WI38 (cell line): Measurements from ENCODE around the gene GAL.
"Not testable (repeated sequence)": the region's sequence is repeated elsewhere in the genome, so short reads cannot be mapped to it uniquely, and the experiment has no call there.

Experiments
- H3K4me3 ChIP-seq: 2 replicates; pipeline ENCODE4 v1.5.1; 2011; ENCODE audit warnings: low read depth, mild to moderate bottlenecking, control low read depth, low read length
- TF ChIP-seq, protein P1 (sequence below): IDR thresholded peaks from 2 replicates; pipeline ENCODE4 v1.5.1; 2012; ENCODE audit warnings: low read depth, mild to moderate bottlenecking, control low read depth, low read length

GAL gene, protein sequence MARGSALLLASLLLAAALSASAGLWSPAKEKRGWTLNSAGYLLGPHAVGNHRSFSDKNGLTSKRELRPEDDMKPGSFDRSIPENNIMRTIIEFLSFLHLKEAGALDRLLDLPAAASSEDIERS

DNA sequence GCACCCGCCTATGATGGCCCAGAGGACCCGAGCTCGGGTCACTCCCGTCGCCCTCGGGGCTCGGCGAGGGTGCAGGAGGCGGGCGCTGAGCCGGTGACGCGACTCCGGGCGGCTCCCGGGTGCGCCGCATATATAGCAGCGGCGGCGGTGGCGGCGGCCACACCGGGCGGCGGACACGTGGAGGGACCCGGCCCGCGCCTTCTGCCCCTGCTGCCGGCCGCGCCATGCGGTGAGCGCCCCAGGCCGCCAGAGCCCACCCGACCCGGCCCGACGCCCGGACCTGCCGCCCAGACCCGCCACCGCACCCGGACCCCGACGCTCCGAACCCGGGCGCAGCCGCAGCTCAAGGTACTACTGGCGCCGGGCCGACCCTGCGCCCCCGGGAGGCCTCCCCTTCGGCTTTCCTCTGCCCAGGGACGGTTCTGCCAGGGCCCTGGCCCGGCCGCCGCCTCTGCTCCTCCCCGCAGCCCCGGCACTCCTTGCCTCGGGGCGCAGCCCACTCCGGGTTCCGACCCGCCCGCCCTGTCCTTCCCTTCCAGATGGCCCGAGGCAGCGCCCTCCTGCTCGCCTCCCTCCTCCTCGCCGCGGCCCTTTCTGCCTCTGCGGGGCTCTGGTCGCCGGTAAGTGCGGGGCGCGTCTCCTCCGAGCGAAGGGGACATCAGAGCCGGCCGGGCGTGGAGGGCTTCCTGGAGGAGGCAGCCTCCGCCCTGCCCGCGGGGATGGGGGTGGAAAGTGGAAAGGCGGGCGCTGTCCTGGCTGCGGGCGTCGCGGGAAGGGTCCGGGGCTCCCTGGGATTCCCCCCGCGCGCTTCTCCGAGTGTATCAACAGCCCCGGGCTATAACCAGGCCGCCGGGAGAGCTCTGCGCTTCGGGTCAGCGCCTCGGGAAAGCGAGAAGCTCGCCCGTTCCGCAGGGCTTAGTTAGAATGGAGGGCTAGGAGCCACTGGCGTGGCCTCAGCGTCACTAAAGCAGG lies at the start of gene GAL:
Gene GAL, plus strand, starts transcription at position 160 of the 972 bp plus-strand sequence. Its CDS starts 380 bp downstream, at position 540.
- H3K4me3 ChIP-seq, result no peak within 1 kb of the TSS
- TF ChIP-seq, protein P1, sequence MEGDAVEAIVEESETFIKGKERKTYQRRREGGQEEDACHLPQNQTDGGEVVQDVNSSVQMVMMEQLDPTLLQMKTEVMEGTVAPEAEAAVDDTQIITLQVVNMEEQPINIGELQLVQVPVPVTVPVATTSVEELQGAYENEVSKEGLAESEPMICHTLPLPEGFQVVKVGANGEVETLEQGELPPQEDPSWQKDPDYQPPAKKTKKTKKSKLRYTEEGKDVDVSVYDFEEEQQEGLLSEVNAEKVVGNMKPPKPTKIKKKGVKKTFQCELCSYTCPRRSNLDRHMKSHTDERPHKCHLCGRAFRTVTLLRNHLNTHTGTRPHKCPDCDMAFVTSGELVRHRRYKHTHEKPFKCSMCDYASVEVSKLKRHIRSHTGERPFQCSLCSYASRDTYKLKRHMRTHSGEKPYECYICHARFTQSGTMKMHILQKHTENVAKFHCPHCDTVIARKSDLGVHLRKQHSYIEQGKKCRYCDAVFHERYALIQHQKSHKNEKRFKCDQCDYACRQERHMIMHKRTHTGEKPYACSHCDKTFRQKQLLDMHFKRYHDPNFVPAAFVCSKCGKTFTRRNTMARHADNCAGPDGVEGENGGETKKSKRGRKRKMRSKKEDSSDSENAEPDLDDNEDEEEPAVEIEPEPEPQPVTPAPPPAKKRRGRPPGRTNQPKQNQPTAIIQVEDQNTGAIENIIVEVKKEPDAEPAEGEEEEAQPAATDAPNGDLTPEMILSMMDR, result no peak

DNA sequence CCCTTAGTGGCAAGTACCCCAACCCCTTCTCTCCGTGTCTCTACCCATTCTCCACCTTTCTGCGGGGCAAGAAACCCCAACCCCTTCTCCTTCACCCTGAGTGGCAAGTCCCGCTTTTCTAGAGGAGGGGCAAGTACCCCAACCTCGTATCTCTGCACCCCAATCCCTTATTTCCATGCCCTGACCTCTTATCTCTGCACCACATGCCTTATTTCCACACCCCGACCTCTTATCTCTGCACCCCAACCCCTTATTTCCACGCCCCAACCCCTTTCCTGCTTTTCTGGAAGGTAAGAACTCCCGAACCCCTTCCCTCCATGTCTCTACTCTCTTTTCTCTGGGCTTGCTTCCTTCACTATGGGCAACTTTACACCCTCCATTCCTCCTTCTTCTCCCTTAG lies 49.7 kb upstream of the GAL start:
- not testable (repeated sequence) for H3K4me3 ChIP-seq

DNA sequence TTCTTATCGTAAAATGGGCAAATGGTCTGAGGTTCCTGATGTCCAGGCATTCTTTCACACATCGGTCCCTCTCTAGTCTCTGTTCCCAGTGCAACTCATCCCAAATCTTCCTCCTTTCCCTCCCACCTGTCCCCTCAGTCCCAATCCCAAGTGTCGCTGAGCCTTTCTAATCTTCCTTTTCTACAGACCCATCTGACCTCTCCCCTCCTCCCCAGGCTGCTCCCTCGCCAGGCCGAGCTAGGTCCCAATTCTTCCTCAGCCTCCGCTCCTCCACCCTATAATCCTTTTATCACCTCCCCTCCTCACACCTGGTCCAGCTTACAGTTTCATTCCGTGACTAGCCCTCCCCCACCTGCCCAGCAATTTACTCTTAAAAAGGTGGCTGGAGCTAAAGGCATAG lies 49.2 kb upstream of the GAL start:
- H3K4me3 ChIP-seq, result not testable (repeated sequence)

- H3K4me3 ChIP-seq, result not testable (repeated sequence)
Observed at GRCh38 chr11:68635883-68636282, 48.5 kb upstream of the GAL start.

GRCh38 chr11:68639322-68639721 lies 45.0 kb upstream of the GAL start:
- not testable (repeated sequence) for H3K4me3 ChIP-seq

DNA sequence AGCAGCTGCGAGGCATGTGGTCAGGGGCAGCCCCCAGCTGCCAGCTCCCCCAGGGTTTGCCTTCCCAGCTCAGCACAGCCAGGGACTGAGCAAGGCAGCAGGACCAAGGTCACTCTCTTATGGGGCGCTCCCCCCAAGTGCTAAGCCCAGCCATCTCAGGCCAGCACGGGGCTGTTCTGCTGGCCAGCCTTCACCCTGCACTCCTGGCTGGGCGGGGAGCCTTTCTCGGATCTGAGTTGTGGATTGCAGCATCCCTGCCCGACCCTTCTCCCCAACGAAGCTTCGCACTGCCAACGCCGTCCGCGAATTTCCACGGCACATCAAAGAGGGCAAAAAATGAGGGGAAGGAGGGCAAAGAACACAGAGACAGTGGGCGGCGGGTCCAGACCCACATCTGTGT lies 42.5 kb upstream of the GAL start:
- TF ChIP-seq, protein P1, result no peak
- no peak overlapping the region for H3K4me3 ChIP-seq

DNA sequence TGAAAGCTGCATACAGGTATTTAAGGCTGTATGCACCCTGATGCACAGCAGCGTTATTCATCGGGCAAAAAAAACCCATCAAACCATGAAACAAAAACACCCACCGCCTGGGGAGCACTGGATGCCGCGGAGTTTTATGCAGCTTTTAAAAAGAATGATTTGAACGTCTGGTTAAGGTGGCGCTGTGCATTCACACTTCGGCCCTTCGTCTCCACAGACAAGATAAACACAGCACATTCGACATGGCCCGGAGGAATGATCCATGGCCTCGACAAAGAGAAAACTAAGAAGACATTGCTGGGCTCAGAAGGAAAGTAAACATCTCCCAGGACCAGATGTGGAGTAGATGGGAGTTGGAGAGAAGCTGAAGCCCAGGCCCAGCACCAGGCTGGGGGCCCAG lies 40.8 kb upstream of the GAL start:
- no peak overlapping the region for H3K4me3 ChIP-seq
- TF ChIP-seq, protein P1, result no peak

GRCh38 chr11:68646832-68647231 lies 37.5 kb upstream of the GAL start:
- TF ChIP-seq, protein P1, result no peak
- no peak overlapping the region for H3K4me3 ChIP-seq

GRCh38 chr11:68649851-68650555 lies 34.3 kb upstream of the GAL start:
- TF ChIP-seq, protein P1, result no peak
- H3K4me3 ChIP-seq, result no peak overlapping the region
